Calu3 (cell line): ENCODE data around the gene ZNF169. TPM values are rescaled to one million over a fixed set of nuclear protein-coding genes. Genes with fewer than 3 reads are reported as not detected.

ENCODE experiments used
- Bru-seq: library from RNA; stranded (reverse); fragments of 400-500 nt; gene quantifications from one replicate; lab custom pipeline; 2021; lab: Mats Ljungman, UMichigan
- BruChase-seq, 2 experiments: library from RNA; stranded (reverse); fragments of 400-500 nt; gene quantifications; one replicate each; lab custom pipeline; 2021; lab: Mats Ljungman, UMichigan
- BruUV-seq: library from RNA; stranded (reverse); fragments of 400-500 nt; replicated peaks from 2 replicates; lab custom pipeline; 2021; lab: Mats Ljungman, UMichigan
- CTCF ChIA-PET: fragments of 300-600 bp; sonication (Branson Sonifier 250); formaldehyde crosslinking; loops from one replicate; lab custom pipeline; 2022; ENCODE audit warnings: antibody characterized with exemption; lab: Charles Lee
- DNase-seq: peaks from one replicate; pipeline ENCODE4 v3.0.0; 2022
- H3K27ac Mint-ChIP-seq: one replicate; pipeline ENCODE4 v1.8.0; 2022; ENCODE audit warnings: mixed read lengths; ENCODE audit not compliant: unreplicated experiment
- H3K27me3 Mint-ChIP-seq: one replicate; pipeline ENCODE4 v1.8.0; 2022; ENCODE audit warnings: mixed read lengths; ENCODE audit not compliant: unreplicated experiment
- H3K36me3 Mint-ChIP-seq: one replicate; pipeline ENCODE4 v1.8.0; 2022; ENCODE audit warnings: mild to moderate bottlenecking, moderate library complexity, mixed read lengths; ENCODE audit not compliant: insufficient read depth, unreplicated experiment
- H3K4me1 Mint-ChIP-seq: one replicate; pipeline ENCODE4 v1.8.0; 2022; ENCODE audit warnings: mild to moderate bottlenecking, low read depth, mixed read lengths; ENCODE audit not compliant: unreplicated experiment
- H3K4me3 Mint-ChIP-seq: one replicate; pipeline ENCODE4 v1.8.0; 2022; ENCODE audit warnings: mild to moderate bottlenecking, low read depth, moderate library complexity, mixed read lengths; ENCODE audit not compliant: unreplicated experiment
- H3K9me3 Mint-ChIP-seq: one replicate; pipeline ENCODE4 v1.8.0; 2022; ENCODE audit warnings: low read depth, mixed read lengths; ENCODE audit not compliant: unreplicated experiment
- intact Hi-C: fragments of 100-400 bp; cut with micrococcal nuclease; formaldehyde crosslinking; loops from one replicate; pipeline ENCODE4 v1.10.0; 2022; ENCODE audit not compliant: unreplicated experiment
- long read RNA-seq: library from polyadenylated mRNA; stranded (forward); transcript quantifications from one replicate; pipeline ENCODE4 v2.0.0, GENCODE V29; 2022
- total RNA-seq: library from RNA; stranded (reverse); gene quantifications from 2 replicates; pipeline ENCODE4 v1.2.3, GENCODE V29; 2022
- TF ChIP-seq, protein P1 (sequence below): fragments of 200-600 bp; IDR thresholded peaks from one replicate; pipeline ENCODE4 v1.8.0; 2022; ENCODE audit warnings: antibody characterized with exemption; ENCODE audit not compliant: unreplicated experiment

Gene ZNF169
- total RNA-seq, result 5.2 and 5.8 TPM in 2 replicates
- Bru-seq, nascent RNA, result percentile 59 among the genes with signal in this experiment
- percentile 53 among the genes with signal in this experiment for BruChase-seq, experiment 1, labeled RNA remaining after a 6-hour chase
- percentile 52 among the genes with signal in this experiment for BruChase-seq, experiment 2, labeled RNA remaining after a 2-hour chase
- long read RNA-seq, partial matches to known transcripts, result 0 of 3 reads
- long read RNA-seq, other reads (novel, unspliced or antisense), result 2 of 3 reads

DNA sequence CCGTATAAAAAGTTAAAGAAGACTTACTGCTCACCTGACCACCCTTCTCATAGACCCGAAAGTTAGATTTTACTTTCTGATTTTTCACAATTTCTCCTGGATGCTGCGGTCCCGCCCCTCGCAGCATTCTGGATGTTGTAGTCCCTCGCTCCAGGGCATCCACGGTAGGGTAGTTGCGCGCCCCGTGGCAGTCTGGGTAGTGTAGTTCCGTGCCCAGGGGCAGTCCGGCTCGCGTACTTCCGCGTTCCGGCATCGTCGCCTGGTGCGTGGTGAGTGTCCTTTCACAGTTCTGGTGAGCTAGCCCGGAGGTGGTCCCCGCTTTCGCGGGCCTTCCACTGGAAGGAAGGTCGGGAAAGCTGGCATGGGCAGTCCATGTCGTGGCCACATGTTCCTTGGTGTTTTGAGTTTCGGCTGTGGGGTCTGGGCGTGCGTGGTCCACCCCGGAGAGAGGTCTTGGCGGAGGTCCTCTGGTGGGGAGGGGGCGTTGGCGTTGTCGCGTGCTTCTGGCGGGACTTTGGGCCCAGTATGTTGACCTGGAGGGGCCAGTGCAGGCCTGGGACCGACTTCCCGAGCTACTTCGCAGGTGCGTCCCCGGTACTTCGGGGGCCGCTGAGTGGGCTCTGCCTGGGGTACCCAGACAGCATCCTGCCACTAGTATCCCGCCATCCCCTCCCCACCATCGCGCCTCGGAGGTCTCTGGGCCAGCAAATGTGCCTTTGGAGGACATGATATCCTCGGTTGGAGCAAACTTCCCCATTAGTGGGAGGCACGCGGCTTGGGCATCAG, at the start of gene ZNF169:
Gene ZNF169 (plus strand): TSS at position 222 of the 786 bp plus-strand sequence. CDS start 19,515 bp downstream, outside the sequence.
- CTCF ChIA-PET, result interaction anchor here (0.9 kb wide), 1 partner anchor 1495 kb away, joined by 4 read pairs; the partner anchor contains the start of gene BICD2
- H3K27me3 Mint-ChIP-seq, result peaks cover 14% of the 10 kb centered on the region
- TSS peak; percentile 58 for BruUV-seq
- H3K4me1 Mint-ChIP-seq, result no peaks in the 10 kb centered on the region
- H3K27ac Mint-ChIP-seq, result peak within 1 kb of the TSS; percentile 73
- DNase-seq, result peak; percentile 85
- TF ChIP-seq, protein P1, sequence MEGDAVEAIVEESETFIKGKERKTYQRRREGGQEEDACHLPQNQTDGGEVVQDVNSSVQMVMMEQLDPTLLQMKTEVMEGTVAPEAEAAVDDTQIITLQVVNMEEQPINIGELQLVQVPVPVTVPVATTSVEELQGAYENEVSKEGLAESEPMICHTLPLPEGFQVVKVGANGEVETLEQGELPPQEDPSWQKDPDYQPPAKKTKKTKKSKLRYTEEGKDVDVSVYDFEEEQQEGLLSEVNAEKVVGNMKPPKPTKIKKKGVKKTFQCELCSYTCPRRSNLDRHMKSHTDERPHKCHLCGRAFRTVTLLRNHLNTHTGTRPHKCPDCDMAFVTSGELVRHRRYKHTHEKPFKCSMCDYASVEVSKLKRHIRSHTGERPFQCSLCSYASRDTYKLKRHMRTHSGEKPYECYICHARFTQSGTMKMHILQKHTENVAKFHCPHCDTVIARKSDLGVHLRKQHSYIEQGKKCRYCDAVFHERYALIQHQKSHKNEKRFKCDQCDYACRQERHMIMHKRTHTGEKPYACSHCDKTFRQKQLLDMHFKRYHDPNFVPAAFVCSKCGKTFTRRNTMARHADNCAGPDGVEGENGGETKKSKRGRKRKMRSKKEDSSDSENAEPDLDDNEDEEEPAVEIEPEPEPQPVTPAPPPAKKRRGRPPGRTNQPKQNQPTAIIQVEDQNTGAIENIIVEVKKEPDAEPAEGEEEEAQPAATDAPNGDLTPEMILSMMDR, result no peak
- intact Hi-C loops, result no loop called here
- H3K4me3 Mint-ChIP-seq, result peak within 1 kb of the TSS; percentile 94
- H3K36me3 Mint-ChIP-seq, result peaks cover 20% of the 10 kb centered on the region
- H3K9me3 Mint-ChIP-seq, result no peaks in the 10 kb centered on the region

GRCh38 chr9:94210616-94211603, 48.2 kb upstream of the ZNF169 start:
- Mint-ChIP-seq H3K9me3 (peaks cover 13% of the 10 kb centered on the region), H3K36me3 (peaks cover 5% of the 10 kb centered on the region), H3K27ac (no peak overlapping the region), H3K4me3 (no peak overlapping the region), H3K27me3 (peaks cover 13% of the 10 kb centered on the region), H3K4me1 (peaks cover 8% of the 10 kb centered on the region)
- DNase-seq, result no peak
- CTCF ChIA-PET, result no interaction called here
- TF ChIP-seq, protein P1, result no peak
- no TSS peak for BruUV-seq
- intact Hi-C loops, result no loop called here

GRCh38 chr9:94212091-94212490, 47.0 kb upstream of the ZNF169 start:
- Mint-ChIP-seq H3K27ac (no peak overlapping the region), H3K4me1 (peaks cover 8% of the 10 kb centered on the region), H3K36me3 (peaks cover 5% of the 10 kb centered on the region), H3K4me3 (no peak overlapping the region), H3K9me3 (peaks cover 13% of the 10 kb centered on the region), H3K27me3 (peaks cover 13% of the 10 kb centered on the region)
- TF ChIP-seq, protein P1, result no peak
- no TSS peak for BruUV-seq
- DNase-seq, result no peak
- intact Hi-C loops, result no loop called here
- CTCF ChIA-PET, result interaction anchor here (1.2 to 1.3 kb wide), 2 partner anchors 196 to 198 kb away, joined by 3 read pairs; no protein-coding TSS in a partner anchor

DNA sequence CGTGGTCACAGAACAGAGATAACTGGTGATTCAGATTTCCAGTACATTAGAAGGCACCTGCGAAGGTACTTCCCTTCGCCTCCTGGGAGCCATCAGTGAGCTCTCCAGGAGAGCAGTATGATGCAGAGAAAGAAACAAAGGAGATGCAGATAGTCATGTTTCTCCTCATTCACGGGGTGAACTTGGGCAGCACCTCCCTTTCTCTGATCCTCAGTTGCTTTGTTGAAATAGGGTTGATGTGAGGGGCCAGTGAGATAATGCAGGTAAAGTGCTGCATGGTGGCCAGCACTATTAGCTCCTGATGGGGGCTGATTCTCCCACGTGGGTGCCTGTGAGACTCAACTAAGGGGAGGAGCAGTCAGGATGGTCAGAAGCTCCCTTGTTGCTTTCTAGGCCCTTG, 46.6 kb upstream of the ZNF169 start:
- Mint-ChIP-seq H3K27me3 (peaks cover 13% of the 10 kb centered on the region), H3K36me3 (peaks cover 4% of the 10 kb centered on the region), H3K4me1 (peaks cover 8% of the 10 kb centered on the region), H3K9me3 (peaks cover 11% of the 10 kb centered on the region), H3K4me3 (no peak overlapping the region), H3K27ac (no peak overlapping the region)
- TF ChIP-seq, protein P1, result no peak
- DNase-seq, result no peak
- CTCF ChIA-PET, result interaction anchor here (1.2 to 1.3 kb wide), 2 partner anchors 196 to 199 kb away, joined by 3 read pairs; no protein-coding TSS in a partner anchor
- intact Hi-C loops, result no loop called here
- BruUV-seq, result no TSS peak
